ENCODE results near the gene ARHGEF39. TPM values are rescaled to one million over a fixed set of nuclear protein-coding genes. Genes with fewer than 3 reads are reported as not detected.

ARHGEF39 gene
- total and polyA plus RNA-seq, 11 donors, result 0.11 to 1.2 (median 0.27) TPM

DNA sequence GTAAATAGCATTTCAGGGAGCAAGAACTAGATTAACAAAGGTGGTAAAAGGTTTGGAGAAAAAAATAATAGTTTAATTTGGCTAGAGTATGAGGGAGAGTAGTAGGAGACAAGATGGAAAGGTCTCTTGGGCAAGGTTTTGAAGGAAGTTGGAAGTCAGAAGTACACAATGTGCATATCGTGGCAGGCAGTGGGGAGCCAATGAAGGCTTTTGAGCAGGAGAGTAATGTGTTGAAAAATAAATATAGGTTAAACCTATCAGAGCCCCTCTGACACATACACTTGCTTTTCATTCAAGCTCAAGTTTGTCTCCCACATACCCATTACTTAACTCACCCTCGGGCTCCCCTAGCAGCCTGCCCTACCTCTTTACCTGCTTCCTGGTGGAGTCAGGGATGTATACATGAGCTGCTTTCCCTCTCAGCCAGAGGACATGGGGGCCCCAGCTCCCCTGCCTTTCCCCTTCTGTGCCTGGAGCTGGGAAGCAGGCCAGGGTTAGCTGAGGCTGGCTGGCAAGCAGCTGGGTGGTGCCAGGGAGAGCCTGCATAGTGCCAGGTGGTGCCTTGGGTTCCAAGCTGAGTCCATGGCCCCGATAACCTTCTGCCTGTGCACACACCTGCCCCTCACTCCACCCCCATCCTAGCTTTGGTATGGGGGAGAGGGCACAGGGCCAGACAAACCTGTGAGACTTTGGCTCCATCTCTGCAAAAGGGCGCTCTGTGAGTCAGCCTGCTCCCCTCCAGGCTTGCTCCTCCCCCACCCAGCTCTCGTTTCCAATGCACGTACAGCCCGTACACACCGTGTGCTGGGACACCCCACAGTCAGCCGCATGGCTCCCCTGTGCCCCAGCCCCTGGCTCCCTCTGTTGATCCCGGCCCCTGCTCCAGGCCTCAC, 8.4 kb upstream of the ARHGEF39 start, which contains the start of gene CA9:
Gene CA9 (plus strand): TSS at position 797 of the 893 bp plus-strand sequence. CDS start 32 bp downstream, at position 829.
- Histone ChIP-seq H3K27ac (peak within 1 kb of the TSS in 2 of 12 donors; percentile 9 to 30), H3K4me3 (no peak within 1 kb of the TSS), H3K9me3 (no peaks in the 10 kb centered on the region), H3K4me1 (peaks cover 0 to 21% (median 11%) of the 10 kb centered on the region in 12 donors), H3K36me3 (no peaks in the 10 kb centered on the region), H3K27me3 (peaks cover 0 to 8% (median 0%) of the 10 kb centered on the region in 9 donors)
- 55 to 70% (median 61%) methylated on average over 6 to 10 of the region's 10 CpGs for WGBS, 4 donors
- intact Hi-C loops (cut with DNase I), result no loop called here
- DNase-seq (peak in 3 of 5 donors; percentile 67 to 72 (median 70)), ATAC-seq (peak; percentile 70 to 88 (median 82))
- TF ChIP-seq CTCF (IDR thresholded peaks at IDR 0.05) (no peak), POLR2A (IDR thresholded peaks at IDR 0.05) (no peak)

- ATAC-seq, result no peak
- Histone ChIP-seq H3K27me3 (no peaks in the 10 kb centered on the region), H3K9me3 (no peaks in the 10 kb centered on the region), H3K36me3 (no peaks in the 10 kb centered on the region), H3K4me1 (peaks cover 0 to 21% (median 10%) of the 10 kb centered on the region in 12 donors), H3K27ac (no peak overlapping the region), H3K4me3 (no peak overlapping the region)
- no peak for TF ChIP-seq POLR2A (IDR thresholded peaks at IDR 0.05)
- TF ChIP-seq CTCF (IDR thresholded peaks at IDR 0.05), result no peak
- 69 to 82% (median 75%) methylated on average over 6 of the region's 6 CpGs for WGBS, 4 donors
- intact Hi-C loops (cut with DNase I), result loop anchor here in 1 of 10 donors (5.0 kb wide), 1 partner anchor 58 kb away; no protein-coding TSS in a partner anchor
- no peak for DNase-seq
Measured at GRCh38 chr9:35669331-35670145, 4.5 kb upstream of the ARHGEF39 start.

- peaks cover 0 to 19% (median 10%) of the 10 kb centered on the region in 12 donors for H3K4me1 ChIP-seq
- H3K27ac ChIP-seq, result no peak overlapping the region
- 87 to 97% (median 96%) methylated on average over 3 of the region's 3 CpGs for WGBS, 4 donors
- no peak for TF ChIP-seq POLR2A (IDR thresholded peaks at IDR 0.05)
- TF ChIP-seq CTCF (IDR thresholded peaks at IDR 0.05), result no peak
- intact Hi-C loops (cut with DNase I), result loop anchor here in 2 of 10 donors (2.0 to 5.0 kb wide), 2 partner anchors 19 to 59 kb away; no protein-coding TSS in a partner anchor
- no peak overlapping the region for H3K4me3 ChIP-seq
- H3K36me3 ChIP-seq, result no peaks in the 10 kb centered on the region
- H3K27me3 ChIP-seq, result no peaks in the 10 kb centered on the region
- H3K9me3 ChIP-seq, result no peaks in the 10 kb centered on the region
- DNase-seq (no peak), ATAC-seq (no peak)
Measured at GRCh38 chr9:35667939-35668338, 2.9 kb upstream of the ARHGEF39 start.
